Uterus (tissue), 4 donors: Measurements from ENCODE around the gene UBE2C. TPM values are rescaled to one million over a fixed set of nuclear protein-coding genes. Genes with fewer than 3 reads are reported as not detected.

Source experiments
- DNase-seq, 2 donors: peaks; one replicate each; pipeline ENCODE4 v3.0.0-alpha.2; 2019 to 2020
- H3K27ac ChIP-seq, 2 donors: fragments of 200-600 bp; sonication (generic); 1 replicate in 1 of 2; 2 replicates in 1 of 2; pipeline ENCODE4 v1.5.1; 2016 to 2018
- H3K27me3 ChIP-seq, 2 donors: fragments of 200-600 bp; sonication (generic); one replicate each; pipeline ENCODE4 v1.5.1; 2018 to 2019; ENCODE audit warnings: control low read depth in 1 of 2
- H3K36me3 ChIP-seq, 2 donors: fragments of 200-600 bp; sonication (generic); one replicate each; pipeline ENCODE4 v1.5.1; 2019; ENCODE audit warnings: control low read depth in 1 of 2
- H3K4me1 ChIP-seq, 2 donors: fragments of 200-600 bp; sonication (generic); one replicate each; pipeline ENCODE4 v1.5.1; 2018 to 2019; ENCODE audit warnings: control low read depth in 1 of 2
- H3K4me3 ChIP-seq, 2 donors: fragments of 200-600 bp; sonication (generic); 1 replicate in 1 of 2; 2 replicates in 1 of 2; pipeline ENCODE4 v1.5.1; 2018 to 2019; ENCODE audit warnings: mild to moderate bottlenecking in 1 of 2
- H3K9me3 ChIP-seq, 2 donors: fragments of 200-600 bp; sonication (generic); one replicate each; pipeline ENCODE4 v1.5.1; 2019; ENCODE audit warnings: control low read depth in 1 of 2
- POLR2A ChIP-seq, 2 donors: fragments of 450-650 bp; IDR thresholded peaks; one replicate each; pipeline ENCODE4 v1.6.1; 2016; ENCODE audit warnings: antibody characterized with exemption in 2 of 2, mild to moderate bottlenecking in 1 of 2, moderate library complexity in 1 of 2
- intact Hi-C: fragments of 100-400 bp; cut with DNase I; formaldehyde crosslinking; loops from one replicate; pipeline ENCODE4 v1.15.1; 2023; ENCODE audit warnings: low total_unique reads
- total RNA-seq, 4 donors: library from RNA; depleted of rRNA in 3 of 4; stranded (reverse); fragments of >200 nt in 3 of 4; gene quantifications; one replicate each; pipeline versions ENCODE4 v1.1.0 to v1.2.4, GENCODE V29; 2014 to 2023
- TF ChIP-seq, protein P1 (sequence below), 4 experiments: fragments of 200-600 bp in 2 of 4; fragments of 450-650 bp in 2 of 4; sonication (generic) in 2 of 4; IDR thresholded peaks; one replicate each; pipeline ENCODE4 v1.5.1; 2016 to 2019; ENCODE audit warnings: antibody characterized with exemption in 4 of 4, mild to moderate bottlenecking in 2 of 4, moderate library complexity in 1 of 4
- donor health status: DM: yes; HTN: yes; CAD: no.

UBE2C gene
- total RNA-seq, 4 donors from 2014 or later = 12.4 TPM; not detected in 3

DNA sequence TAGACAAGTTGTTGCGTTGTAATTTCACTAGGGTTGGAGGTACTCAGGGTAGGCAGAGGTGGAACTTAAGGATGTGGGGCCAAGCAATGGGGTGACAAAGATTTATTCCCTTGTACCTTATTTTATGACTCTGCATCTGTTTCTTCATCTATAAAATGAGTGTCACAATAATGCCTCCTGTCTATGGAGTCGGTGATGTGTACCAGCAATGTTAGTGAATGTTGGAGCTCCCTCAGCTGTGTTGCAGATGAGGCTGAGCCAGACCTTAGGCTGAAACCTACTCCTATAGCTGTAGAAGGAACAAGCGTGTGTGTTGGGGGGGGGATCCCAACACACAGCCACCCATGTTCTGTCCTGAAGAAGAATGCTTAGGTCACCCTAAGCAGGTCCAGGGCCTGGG, 4.5 kb downstream of the UBE2C start:
- no peak for TF ChIP-seq POLR2A (IDR thresholded peaks at IDR 0.05)
- TF ChIP-seq, protein P1, sequence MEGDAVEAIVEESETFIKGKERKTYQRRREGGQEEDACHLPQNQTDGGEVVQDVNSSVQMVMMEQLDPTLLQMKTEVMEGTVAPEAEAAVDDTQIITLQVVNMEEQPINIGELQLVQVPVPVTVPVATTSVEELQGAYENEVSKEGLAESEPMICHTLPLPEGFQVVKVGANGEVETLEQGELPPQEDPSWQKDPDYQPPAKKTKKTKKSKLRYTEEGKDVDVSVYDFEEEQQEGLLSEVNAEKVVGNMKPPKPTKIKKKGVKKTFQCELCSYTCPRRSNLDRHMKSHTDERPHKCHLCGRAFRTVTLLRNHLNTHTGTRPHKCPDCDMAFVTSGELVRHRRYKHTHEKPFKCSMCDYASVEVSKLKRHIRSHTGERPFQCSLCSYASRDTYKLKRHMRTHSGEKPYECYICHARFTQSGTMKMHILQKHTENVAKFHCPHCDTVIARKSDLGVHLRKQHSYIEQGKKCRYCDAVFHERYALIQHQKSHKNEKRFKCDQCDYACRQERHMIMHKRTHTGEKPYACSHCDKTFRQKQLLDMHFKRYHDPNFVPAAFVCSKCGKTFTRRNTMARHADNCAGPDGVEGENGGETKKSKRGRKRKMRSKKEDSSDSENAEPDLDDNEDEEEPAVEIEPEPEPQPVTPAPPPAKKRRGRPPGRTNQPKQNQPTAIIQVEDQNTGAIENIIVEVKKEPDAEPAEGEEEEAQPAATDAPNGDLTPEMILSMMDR (IDR thresholded peaks at IDR 0.05) = no peak
- H3K4me1 ChIP-seq = no peaks in the 10 kb centered on the region
- no peak for DNase-seq
- H3K27me3 ChIP-seq = no peaks in the 10 kb centered on the region
- no peaks in the 10 kb centered on the region for H3K36me3 ChIP-seq
- peak overlapping the region; percentile 78 to 91 for H3K27ac ChIP-seq
- H3K9me3 ChIP-seq = no peaks in the 10 kb centered on the region
- no peak overlapping the region for H3K4me3 ChIP-seq
- intact Hi-C loops = no loop called here

DNA sequence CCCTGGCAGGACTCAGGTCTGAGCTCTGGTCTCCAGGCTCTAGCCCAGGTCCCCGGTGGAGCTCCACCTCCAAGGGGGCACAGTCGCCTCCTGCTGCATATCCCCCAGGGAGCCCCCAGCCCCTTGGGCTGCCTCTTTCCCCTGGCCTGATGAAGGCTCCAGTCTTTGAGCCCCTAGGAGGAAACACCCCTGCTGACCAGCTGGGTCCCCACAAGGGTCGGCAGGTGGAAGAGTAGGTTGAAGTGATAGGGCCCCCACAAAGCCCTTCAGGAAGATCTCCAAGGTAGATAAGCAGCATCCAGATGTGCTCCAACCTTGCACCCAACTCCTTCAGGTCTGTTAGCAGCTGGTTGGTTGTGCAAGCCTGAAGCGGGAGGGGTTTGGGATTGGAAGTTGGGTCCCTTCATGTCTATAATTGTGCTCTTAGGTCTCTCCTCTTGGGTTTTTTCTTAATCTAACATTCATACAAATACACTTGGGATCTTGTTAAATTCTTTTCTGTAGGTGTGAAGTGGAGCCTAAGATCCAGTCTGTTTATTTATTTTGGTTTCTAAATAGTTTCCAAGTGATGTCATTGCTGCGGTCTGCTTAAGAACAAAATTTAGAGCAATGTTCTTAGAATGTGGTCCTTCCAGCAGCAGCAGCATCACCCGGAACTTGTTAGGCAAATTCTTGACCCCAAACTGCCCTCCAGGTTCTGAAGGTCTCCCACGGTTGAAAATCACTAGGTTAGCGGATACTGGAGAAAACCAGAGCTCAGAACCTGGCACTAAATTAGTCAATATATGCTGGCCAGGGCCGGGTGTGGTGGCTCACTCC, 5.1 kb downstream of the UBE2C start:
- TF ChIP-seq, protein P1 (IDR thresholded peaks at IDR 0.05) = no peak
- TF ChIP-seq POLR2A (IDR thresholded peaks at IDR 0.05) = no peak
- intact Hi-C loops = no loop called here
- Histone ChIP-seq H3K4me1 (no peaks in the 10 kb centered on the region), H3K27ac (peak overlapping the region; percentile 78 to 91), H3K27me3 (no peaks in the 10 kb centered on the region), H3K4me3 (no peak overlapping the region), H3K36me3 (no peaks in the 10 kb centered on the region), H3K9me3 (no peaks in the 10 kb centered on the region)
- DNase-seq = no peak

DNA sequence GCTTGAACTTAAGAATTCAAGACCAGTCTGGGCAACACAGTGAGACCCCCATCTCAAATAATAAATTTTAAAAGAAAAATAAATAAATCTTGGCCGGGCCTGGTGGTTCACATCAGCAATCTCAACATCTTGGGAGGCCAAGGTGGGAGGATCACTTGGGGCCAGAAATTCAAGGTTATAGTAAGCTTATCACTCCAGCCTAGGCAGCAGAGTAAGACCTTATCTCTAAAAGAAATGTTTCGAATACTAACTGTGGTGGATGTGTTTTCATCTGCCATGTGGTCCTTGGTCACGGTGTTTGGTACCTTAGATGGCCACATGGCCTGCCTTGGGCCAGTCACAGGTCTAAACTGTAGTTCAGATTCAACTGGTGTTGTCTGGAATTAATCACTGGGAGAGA, 5.8 kb downstream of the UBE2C start:
- no peak for TF ChIP-seq POLR2A (IDR thresholded peaks at IDR 0.05)
- no peak for DNase-seq
- no peaks in the 10 kb centered on the region for H3K36me3 ChIP-seq
- intact Hi-C loops = no loop called here
- peak overlapping the region; percentile 78 to 91 for H3K27ac ChIP-seq
- no peaks in the 10 kb centered on the region for H3K9me3 ChIP-seq
- H3K4me3 ChIP-seq = no peak overlapping the region
- no peaks in the 10 kb centered on the region for H3K27me3 ChIP-seq
- no peaks in the 10 kb centered on the region for H3K4me1 ChIP-seq

DNA sequence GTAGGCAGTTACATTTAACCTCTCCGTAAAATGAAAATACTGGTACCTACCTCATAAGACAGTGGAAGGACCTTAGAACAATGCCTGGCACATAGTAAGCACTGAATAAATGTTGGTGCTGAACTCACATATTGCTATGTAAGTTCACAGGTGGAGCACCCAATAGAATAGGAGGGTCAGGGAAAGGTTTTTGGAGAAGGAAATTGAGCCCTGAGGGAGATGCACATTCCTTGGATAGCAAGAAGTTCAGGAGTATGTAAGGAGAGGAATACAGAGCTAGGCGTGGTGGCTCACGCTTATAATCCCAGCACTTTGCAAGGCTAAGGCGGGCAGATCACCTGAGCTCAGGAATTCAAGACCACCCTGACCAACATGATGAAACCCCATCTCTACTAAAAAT, 7.0 kb downstream of the UBE2C start:
- H3K36me3 ChIP-seq = no peaks in the 10 kb centered on the region
- intact Hi-C loops = no loop called here
- no peak for DNase-seq
- no peak overlapping the region for H3K27ac ChIP-seq
- no peak overlapping the region for H3K4me3 ChIP-seq
- TF ChIP-seq, protein P1 (IDR thresholded peaks at IDR 0.05) = no peak
- no peak for TF ChIP-seq POLR2A (IDR thresholded peaks at IDR 0.05)
- H3K27me3 ChIP-seq = no peaks in the 10 kb centered on the region
- H3K9me3 ChIP-seq = no peaks in the 10 kb centered on the region
- H3K4me1 ChIP-seq = no peaks in the 10 kb centered on the region

DNA sequence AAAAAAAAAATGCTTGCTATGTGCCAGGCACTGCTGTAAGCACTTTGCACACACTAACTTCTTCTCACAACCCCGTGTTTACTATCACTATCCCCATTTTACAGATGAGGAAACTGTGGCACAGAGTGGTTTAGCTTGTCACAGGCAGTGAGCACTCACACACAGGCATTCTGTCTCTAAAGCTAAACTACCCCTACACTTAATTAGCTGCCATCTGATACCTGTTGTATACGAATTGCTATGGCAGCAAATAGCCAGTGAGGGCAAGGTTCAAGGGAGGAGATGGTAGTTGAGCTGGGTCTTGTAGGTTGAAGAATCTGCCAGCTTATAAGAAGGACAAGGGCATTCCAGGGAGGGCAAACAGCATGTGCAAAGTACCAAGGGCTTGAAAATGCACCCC, 9.5 kb downstream of the UBE2C start:
- intact Hi-C loops = no loop called here
- no peak overlapping the region for H3K27ac ChIP-seq

More for the DNA sequence above, 9.5 kb downstream of the UBE2C start:
- H3K4me1 ChIP-seq = peaks cover 0 to 5% of the 10 kb centered on the region in 2 donors
- no peaks in the 10 kb centered on the region for H3K9me3 ChIP-seq
- DNase-seq = no peak
- H3K27me3 ChIP-seq = no peaks in the 10 kb centered on the region
- H3K36me3 ChIP-seq = no peaks in the 10 kb centered on the region
- TF ChIP-seq, protein P1 (IDR thresholded peaks at IDR 0.05) = no peak
- no peak for TF ChIP-seq POLR2A (IDR thresholded peaks at IDR 0.05)
- no peak overlapping the region for H3K4me3 ChIP-seq
